K562 (cell line): ENCODE data around the gene CDT1. TPM values are rescaled to one million over a fixed set of nuclear protein-coding genes. Genes with fewer than 3 reads are reported as not detected.

Experiments used
- BRF1 ChIP-seq: IDR thresholded peaks from 3 replicates; pipeline ENCODE4 v1.6.1; 2011; ENCODE audit warnings: borderline replicate concordance, mild to moderate bottlenecking; ENCODE audit not compliant: insufficient read length; ENCODE audit errors: extremely low read depth
- CXXC5 ChIP-seq: fragments of 250-450 bp; sonication (Bioruptor Pico); IDR thresholded peaks from 2 replicates; pipeline ENCODE4 v1.8.0; 2022; ENCODE audit warnings: inconsistent platforms, mild to moderate bottlenecking, moderate library complexity
- ELF1 ChIP-seq: fragments of 200-800 bp; sonication (Bioruptor generic); IDR thresholded peaks from 2 replicates; pipeline ENCODE4 v1.6.1; 2016; ENCODE audit warnings: missing genetic modification characterization, missing compliant biosample characterization
- HDGF ChIP-seq: fragments of 450-650 bp; IDR thresholded peaks from 2 replicates; pipeline ENCODE4 v1.6.1; 2016
- NR4A1 ChIP-seq, 2 experiments: fragments of 250-450 bp in 1 of 2; fragments of 450-650 bp in 1 of 2; sonication (Bioruptor Pico) in 1 of 2; IDR thresholded peaks; 2 replicates each; pipeline versions ENCODE4 v1.4.0 to v1.6.1; 2016 to 2020; ENCODE audit warnings: mild to moderate bottlenecking in 2 of 2, missing compliant biosample characterization in 1 of 2, missing genetic modification characterization in 1 of 2, moderate library complexity in 1 of 2
- POLR2G ChIP-seq: fragments of 200-400 bp; formaldehyde crosslinking; IDR thresholded peaks from 2 replicates; pipeline ENCODE4 v1.6.1; 2017; ENCODE audit warnings: low read depth, mild to moderate bottlenecking, antibody characterized with exemption, low read length, moderate library complexity
- SAP30 ChIP-seq: fragments of 200-600 bp; sonication (generic); IDR thresholded peaks from 2 replicates; pipeline ENCODE4 v1.6.1; 2012; ENCODE audit warnings: borderline replicate concordance, low read depth, mild to moderate bottlenecking, moderate library complexity, low read length, control low read depth, inconsistent platforms; ENCODE audit not compliant: insufficient read depth, poor library complexity, severe bottlenecking
- SP2 ChIP-seq: IDR thresholded peaks from 2 replicates; pipeline ENCODE4 v1.6.1; 2011; ENCODE audit warnings: mild to moderate bottlenecking, low read depth, low read length, moderate library complexity; ENCODE audit not compliant: poor library complexity, severe bottlenecking; ENCODE audit errors: extremely low read depth
- SRF ChIP-seq, 2 experiments: fragments of 250-450, 450-650 bp in 1 of 2; sonication (Bioruptor Pico) in 1 of 2; sonication (generic) in 1 of 2; formaldehyde crosslinking; IDR thresholded peaks; 2 replicates each; pipeline versions ENCODE4 v1.5.0 to v1.5.1; 2020 to 2022; ENCODE audit warnings: mild to moderate bottlenecking in 1 of 2, missing genetic modification reagents in 1 of 2
- TARDBP ChIP-seq: fragments of 450-650 bp; IDR thresholded peaks from 2 replicates; pipeline ENCODE4 v1.6.1; 2016
- polyA plus RNA-seq, 8 experiments: library from polyadenylated mRNA; depleted of rRNA in 4 of 8; stranded (reverse) in 5 of 8; unstranded in 3 of 8; fragments of >200 nt; fragmentation: Nextera tagmentation in 2 of 8; fragmentation: Illumina TruSeq in 1 of 8; extraction: Ambion mirVana in 2 of 8; extraction: Trizol in 1 of 8; gene quantifications; 2 replicates each; pipeline versions ENCODE4 v1.2.1 to v1.2.3, GENCODE V29; 2011 to 2014; ENCODE audit warnings: inconsistent platforms in 1 of 8, missing spikeins in 1 of 8
- total RNA-seq, 7 experiments: library from RNA; depleted of rRNA in 6 of 7; stranded (reverse); fragments of >200 nt in 6 of 7; fragmentation: Illumina TruSeq in 2 of 7; extraction: Trizol in 2 of 7; gene quantifications; 2 replicates each; pipeline versions ENCODE4 v1.2.1 to v1.2.3, GENCODE V29; 2011 to 2021; ENCODE audit warnings: low replicate concordance in 1 of 7
- TF ChIP-seq, protein P1 (sequence below): fragments of 200-800 bp; sonication (Bioruptor generic); IDR thresholded peaks from 2 replicates; pipeline ENCODE4 v1.6.1; 2017; ENCODE audit warnings: missing genetic modification characterization, missing compliant biosample characterization
- TF ChIP-seq, protein P2 (sequence below): fragments of 250-450 bp; sonication (Bioruptor Pico); IDR thresholded peaks from 2 replicates; pipeline ENCODE4 v1.4.0; 2020; ENCODE audit warnings: mild to moderate bottlenecking, moderate library complexity, borderline replicate concordance
- TF ChIP-seq, protein P3 (sequence below): sonication (generic); formaldehyde crosslinking; IDR thresholded peaks from 2 replicates; pipeline ENCODE4 v1.8.0; 2022; ENCODE audit warnings: missing genetic modification reagents, mild to moderate bottlenecking, moderate library complexity, borderline replicate concordance

Gene CDT1
- total and polyA plus RNA-seq, 9 of the 15 experiments (the other 6 are each of a cell fraction or from before 2014, with no cell fraction given) = 0.92 to 178 (median 14.2) TPM

DNA sequence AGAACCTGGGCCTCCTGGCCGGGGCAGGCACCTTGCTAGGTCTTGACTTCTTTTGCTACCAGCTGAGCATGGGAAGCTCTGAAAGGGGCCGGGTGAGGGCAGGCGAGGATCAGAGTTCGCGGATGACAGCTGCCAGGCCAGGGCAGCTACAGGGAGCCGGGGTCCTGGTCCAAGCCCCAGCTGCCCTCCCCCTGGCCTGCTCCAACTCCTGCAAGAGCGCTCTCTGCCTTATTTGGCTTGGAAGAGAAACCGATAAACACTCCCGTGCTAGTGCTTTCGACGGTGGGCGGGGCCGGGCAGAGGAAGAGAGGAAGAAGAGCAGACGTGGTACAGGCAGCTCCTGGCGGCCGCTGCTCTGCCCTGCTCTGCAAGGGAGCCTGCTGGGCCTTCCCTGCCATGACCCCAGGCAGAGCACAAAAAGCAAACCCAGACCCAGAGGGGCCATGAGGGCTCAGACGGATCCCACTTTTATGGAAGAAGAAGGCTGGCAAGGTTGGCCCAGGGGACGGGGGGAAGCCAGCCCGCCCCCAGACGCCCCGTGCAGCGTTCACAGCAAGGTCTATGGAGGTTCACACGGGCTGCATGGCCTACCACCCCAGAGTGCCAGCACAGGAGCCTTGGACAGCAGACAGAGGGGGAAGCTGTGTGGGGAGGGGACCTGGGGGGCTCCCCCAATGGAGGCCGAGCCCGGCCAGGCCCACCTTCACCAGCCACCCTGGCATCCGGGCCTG lies 44.2 kb upstream of the CDT1 start (continued):
- TF ChIP-seq SAP30 = no peak
- TF ChIP-seq BRF1 = no peak
- TF ChIP-seq, protein P1, sequence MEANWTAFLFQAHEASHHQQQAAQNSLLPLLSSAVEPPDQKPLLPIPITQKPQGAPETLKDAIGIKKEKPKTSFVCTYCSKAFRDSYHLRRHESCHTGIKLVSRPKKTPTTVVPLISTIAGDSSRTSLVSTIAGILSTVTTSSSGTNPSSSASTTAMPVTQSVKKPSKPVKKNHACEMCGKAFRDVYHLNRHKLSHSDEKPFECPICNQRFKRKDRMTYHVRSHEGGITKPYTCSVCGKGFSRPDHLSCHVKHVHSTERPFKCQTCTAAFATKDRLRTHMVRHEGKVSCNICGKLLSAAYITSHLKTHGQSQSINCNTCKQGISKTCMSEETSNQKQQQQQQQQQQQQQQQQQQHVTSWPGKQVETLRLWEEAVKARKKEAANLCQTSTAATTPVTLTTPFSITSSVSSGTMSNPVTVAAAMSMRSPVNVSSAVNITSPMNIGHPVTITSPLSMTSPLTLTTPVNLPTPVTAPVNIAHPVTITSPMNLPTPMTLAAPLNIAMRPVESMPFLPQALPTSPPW (CRISPR knock-in tag) = peak; percentile 51; the same call in 1 of the 2 replicates
- no peak for TF ChIP-seq ELF1 (tag)
- no peak for TF ChIP-seq SP2
- peak; percentile 77 to 93; a peak in 3 of 4 replicates for TF ChIP-seq SRF (CRISPR knock-in tag; IDR thresholded peaks at IDR 0.05)
- TF ChIP-seq TARDBP = no peak
- peak; percentile 6; the same call in 1 of the 2 replicates for TF ChIP-seq CXXC5 (CRISPR knock-in tag)
- TF ChIP-seq, protein P2, sequence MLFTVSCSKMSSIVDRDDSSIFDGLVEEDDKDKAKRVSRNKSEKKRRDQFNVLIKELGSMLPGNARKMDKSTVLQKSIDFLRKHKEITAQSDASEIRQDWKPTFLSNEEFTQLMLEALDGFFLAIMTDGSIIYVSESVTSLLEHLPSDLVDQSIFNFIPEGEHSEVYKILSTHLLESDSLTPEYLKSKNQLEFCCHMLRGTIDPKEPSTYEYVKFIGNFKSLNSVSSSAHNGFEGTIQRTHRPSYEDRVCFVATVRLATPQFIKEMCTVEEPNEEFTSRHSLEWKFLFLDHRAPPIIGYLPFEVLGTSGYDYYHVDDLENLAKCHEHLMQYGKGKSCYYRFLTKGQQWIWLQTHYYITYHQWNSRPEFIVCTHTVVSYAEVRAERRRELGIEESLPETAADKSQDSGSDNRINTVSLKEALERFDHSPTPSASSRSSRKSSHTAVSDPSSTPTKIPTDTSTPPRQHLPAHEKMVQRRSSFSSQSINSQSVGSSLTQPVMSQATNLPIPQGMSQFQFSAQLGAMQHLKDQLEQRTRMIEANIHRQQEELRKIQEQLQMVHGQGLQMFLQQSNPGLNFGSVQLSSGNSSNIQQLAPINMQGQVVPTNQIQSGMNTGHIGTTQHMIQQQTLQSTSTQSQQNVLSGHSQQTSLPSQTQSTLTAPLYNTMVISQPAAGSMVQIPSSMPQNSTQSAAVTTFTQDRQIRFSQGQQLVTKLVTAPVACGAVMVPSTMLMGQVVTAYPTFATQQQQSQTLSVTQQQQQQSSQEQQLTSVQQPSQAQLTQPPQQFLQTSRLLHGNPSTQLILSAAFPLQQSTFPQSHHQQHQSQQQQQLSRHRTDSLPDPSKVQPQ = no peak
- 0 out of 2 replicates have a peak, but pooled peaks have one; percentile 6 for TF ChIP-seq NR4A1 (CRISPR knock-in tag; IDR thresholded peaks at IDR 0.05)
- TF ChIP-seq NR4A1 (tag; IDR thresholded peaks at IDR 0.05) = no peak
- no peak for TF ChIP-seq HDGF
- TF ChIP-seq POLR2G = peak; percentile 67
- TF ChIP-seq, protein P3, sequence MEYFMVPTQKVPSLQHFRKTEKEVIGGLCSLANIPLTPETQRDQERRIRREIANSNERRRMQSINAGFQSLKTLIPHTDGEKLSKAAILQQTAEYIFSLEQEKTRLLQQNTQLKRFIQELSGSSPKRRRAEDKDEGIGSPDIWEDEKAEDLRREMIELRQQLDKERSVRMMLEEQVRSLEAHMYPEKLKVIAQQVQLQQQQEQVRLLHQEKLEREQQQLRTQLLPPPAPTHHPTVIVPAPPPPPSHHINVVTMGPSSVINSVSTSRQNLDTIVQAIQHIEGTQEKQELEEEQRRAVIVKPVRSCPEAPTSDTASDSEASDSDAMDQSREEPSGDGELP (CRISPR knock-in tag) = peak; percentile 47; the same call in 1 of the 2 replicates
- TF ChIP-seq, all 486 proteins: peak for 14
